GM21825 (cell line): Measurements from ENCODE around the gene LCTL.

Experiments
- ATAC-seq: cut with Tn5 transposase; IDR thresholded peaks from one replicate; pipeline ENCODE4 v1.9.1; 2021; ENCODE audit warnings: mild to moderate bottlenecking, moderate library complexity; ENCODE audit not compliant: unreplicated experiment

Gene LCTL

GRCh38 chr15:66565741-66566144 lies at the start of gene LCTL:
TSS of gene LCTL (minus strand) at chr15:66565998. CDS start at chr15:66565365, 633 bp downstream.
- ATAC-seq, result no peak

- no peak for ATAC-seq
Measured at GRCh38 chr15:66614951-66615760, 49.4 kb upstream of the LCTL start.

- ATAC-seq, result no peak
Measured at GRCh38 chr15:66614456-66614855, 48.7 kb upstream of the LCTL start.

- ATAC-seq, result no peak
Measured at GRCh38 chr15:66613743-66614142, 47.9 kb upstream of the LCTL start.

GRCh38 chr15:66611257-66612053 lies 45.7 kb upstream of the LCTL start:
- ATAC-seq, result no peak

- no peak for ATAC-seq
Measured at GRCh38 chr15:66609876-66610275, 44.1 kb upstream of the LCTL start.

GRCh38 chr15:66608881-66609280 lies 43.1 kb upstream of the LCTL start:
- ATAC-seq, result no peak

GRCh38 chr15:66608159-66608558 lies 42.4 kb upstream of the LCTL start:
- ATAC-seq, result no peak

GRCh38 chr15:66603301-66604179 lies 37.7 kb upstream of the LCTL start:
- no peak for ATAC-seq

GRCh38 chr15:66601521-66601920 lies 35.7 kb upstream of the LCTL start:
- ATAC-seq, result no peak

GRCh38 chr15:66600240-66600627 lies 34.4 kb upstream of the LCTL start:
- ATAC-seq, result no peak

- ATAC-seq, result no peak
Measured at GRCh38 chr15:66599536-66600239, 33.9 kb upstream of the LCTL start.

- no peak for ATAC-seq
Measured at GRCh38 chr15:66598095-66598815, 32.5 kb upstream of the LCTL start.

- no peak for ATAC-seq
Measured at GRCh38 chr15:66595931-66596545, 30.2 kb upstream of the LCTL start.

- ATAC-seq, result no peak
Measured at GRCh38 chr15:66595332-66595731, 29.5 kb upstream of the LCTL start.

- ATAC-seq, result no peak
Measured at GRCh38 chr15:66594836-66595235, 29.0 kb upstream of the LCTL start.

- ATAC-seq, result no peak
Measured at GRCh38 chr15:66594344-66594743, 28.5 kb upstream of the LCTL start.

GRCh38 chr15:66593219-66593780 lies 27.5 kb upstream of the LCTL start:
- ATAC-seq, result no peak
